NCI-H69 (cell line): ENCODE measurements around the gene ADGRV1.
"Not testable (repeated sequence)": the region's sequence is repeated elsewhere in the genome, so short reads cannot be mapped to it uniquely, and the experiment has no call there.

Experiments used
- DNase-seq: peaks from one replicate; lab custom pipeline; 2025; lab: John Stamatoyannopoulos, UW

The ADGRV1 gene

GRCh38 chr5:91030521-91031401 is 472.2 kb downstream of the ADGRV1 start:
- DNase-seq, result no peak

- no peak for DNase-seq
Observed at GRCh38 chr5:91031402-91031752, 472.8 kb downstream of the ADGRV1 start.

DNA sequence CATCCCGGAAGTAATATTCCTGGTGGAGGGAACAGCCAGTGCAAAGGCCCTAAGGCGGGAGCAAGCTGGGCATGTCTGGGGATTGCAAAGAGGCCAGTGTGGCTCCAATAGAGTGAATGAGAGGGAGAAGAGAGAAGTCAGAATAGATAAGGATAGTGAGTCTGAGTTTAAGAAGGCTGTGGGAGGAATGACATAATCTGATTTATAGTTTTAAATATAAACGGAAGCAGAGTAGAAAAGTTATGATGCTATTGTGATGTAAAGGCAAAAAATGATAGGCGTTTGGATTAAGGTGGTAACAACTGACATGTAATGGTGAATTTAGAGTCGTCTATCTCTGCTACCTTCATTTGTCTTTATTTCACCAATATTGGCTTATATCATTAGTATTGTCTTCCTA is 473.5 kb downstream of the ADGRV1 start:
- peak; percentile 26 for DNase-seq

DNA sequence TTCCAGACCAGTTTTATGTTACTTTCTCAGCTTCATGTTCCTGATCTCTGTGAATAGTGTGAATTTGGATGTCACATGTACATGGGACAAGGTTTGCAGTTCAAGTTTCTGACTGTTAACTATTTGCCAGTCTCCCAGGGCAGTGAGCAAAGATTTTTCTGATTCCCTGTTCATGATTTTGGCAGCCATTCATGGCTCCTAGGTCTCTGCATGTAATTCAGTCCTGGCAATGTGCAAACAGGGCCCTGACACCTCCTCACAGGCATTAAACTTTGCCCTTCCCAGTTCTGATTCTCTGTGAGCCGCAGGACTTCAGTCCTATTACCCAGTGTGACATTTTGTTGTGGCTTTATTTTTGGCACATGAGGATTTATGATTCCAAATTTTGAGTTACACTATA is 474.8 kb downstream of the ADGRV1 start:
- DNase-seq, result peak; percentile 65

- peak; percentile 95 for DNase-seq
Observed at GRCh38 chr5:91038180-91038808, 479.7 kb downstream of the ADGRV1 start.

DNA sequence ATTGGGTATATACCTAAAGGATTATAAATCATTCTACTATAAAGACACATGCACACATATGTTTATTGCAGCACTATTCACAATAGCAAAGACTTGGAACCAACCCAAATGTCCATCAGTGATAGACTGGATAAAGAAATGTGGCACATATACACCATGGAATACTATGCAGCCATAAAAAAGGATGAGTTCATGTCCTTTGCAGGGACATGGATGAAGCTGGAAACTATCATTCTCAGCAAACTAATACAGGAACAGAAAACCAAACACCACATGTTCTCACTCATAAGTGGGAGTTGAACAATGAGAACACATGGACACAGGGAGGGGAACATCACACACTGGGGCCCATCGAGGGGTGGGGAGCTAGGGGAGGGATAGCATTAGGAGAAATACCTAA is 482.5 kb downstream of the ADGRV1 start:
- DNase-seq, result not testable (repeated sequence)

DNA sequence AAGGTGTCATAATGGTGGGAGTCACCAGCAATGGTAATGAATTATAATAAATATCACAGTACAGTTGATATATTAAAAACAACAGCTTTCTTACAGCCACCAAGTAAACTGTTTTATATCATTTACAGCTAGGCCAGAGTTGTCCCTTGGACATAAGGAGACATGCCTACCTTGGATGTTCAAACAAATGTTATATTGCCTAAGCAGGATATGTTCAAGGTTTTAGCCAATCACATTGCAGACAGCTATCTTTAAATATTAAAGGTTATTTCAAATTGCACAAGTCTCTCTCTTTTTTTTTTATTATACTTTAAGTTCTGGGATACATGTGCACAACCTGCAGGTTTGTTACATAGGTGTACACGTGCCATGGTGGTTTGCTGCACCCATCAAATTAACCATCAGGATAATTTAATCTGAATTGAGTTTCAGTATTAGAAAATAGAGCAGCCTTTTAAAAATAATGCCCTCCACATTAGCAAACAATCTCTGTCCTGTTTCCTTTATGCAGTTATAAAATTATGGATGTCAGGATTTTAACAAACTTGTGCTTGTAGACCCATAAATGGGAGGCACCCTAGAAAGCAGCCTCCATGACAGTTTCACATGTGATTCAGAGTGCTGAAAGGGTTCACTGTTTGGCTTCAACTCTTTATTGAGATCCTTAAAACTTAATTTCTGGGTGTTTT is 483.8 kb downstream of the ADGRV1 start:
- no peak for DNase-seq

DNA sequence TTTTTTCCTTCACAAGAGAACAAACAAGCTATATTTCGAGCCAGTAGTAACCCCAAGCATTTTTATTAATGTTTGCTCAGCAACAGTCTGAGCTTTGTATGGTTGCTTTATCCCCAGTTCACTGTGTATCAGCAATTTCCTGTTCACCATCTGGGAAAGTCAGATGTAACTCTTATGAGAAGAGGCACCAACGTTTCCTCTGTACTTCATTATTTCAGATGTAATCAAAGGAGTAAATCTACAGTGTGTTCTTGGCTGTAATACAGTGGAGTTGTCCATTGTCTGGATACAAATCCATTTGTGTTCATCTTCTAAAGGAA is 484.3 kb downstream of the ADGRV1 start:
- DNase-seq, result peak; percentile 63

DNA sequence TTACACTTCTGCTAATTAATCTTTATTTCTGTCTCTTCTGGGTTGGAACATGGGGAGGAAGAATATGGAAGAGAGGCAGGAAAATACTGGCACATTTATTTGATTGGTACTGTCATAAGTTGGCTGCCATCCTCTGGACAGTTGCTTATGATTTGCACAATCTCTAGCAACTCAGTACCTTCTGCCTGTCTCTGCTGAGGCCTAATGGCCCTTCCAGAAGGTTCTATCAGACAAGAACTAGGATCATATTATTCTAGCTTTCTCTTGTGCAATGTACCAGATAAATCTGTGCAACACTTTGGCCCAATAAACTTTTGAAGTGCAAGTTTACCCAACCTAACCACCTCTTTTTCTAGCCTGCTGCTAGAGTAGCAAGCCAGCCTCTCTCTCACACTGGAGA is 489.5 kb downstream of the ADGRV1 start:
- DNase-seq, result no peak

DNA sequence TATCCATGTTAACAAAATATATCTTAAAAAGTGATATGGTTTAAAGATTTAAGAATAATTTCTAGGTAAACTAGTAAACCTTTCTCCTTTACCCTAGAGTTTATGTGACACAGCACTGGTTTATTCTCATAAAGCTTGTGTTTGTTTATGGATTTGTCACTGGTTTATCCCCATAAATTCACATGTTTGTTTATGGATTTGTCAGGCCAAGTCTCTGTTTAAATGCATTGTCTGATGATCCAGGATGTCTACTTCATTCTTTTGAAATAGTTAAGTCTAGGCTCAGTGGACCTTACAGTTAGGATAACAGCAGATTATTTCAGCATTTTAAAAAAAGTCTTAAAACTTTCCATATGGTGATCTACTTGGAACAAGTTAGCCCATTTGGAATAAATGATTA is 490.5 kb downstream of the ADGRV1 start:
- no peak for DNase-seq

DNA sequence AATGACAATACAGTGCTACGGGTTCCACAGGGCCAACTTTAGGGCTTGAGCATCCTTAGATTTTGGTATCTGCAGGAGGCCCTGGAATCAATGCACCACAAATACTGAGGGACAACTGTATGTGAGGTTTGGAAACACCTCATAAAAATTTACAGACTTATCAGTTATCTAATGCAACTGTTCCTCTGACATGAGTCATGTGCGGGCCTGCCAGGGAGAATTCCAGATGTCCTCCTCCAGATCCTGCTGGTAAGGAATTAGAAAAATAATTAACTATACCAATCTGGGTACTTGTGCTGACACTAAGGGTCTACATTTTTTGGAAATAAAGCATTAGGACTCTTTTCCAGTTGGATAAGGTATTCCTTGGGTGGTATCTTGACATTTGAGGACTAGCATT is 491.2 kb downstream of the ADGRV1 start:
- DNase-seq, result no peak

DNA sequence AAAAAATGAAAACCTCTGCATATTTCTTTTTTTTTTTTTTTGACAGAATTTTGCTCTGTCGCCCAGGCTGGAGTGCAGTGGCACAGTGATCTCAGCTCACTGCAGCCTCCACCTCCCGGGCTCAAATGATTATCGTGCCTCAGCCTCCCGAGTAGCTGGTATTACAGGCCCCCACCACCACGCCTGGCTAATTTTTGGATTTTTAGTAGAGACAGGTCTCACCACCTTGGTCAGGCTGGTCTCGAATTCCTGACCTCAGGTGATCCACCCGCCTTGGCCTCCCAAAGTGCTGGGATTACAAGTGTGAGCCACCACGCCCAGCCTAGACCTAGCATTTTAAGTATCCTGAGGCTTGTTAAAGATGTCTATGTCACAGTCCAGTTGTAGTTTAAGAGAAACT is 493.8 kb downstream of the ADGRV1 start:
- DNase-seq, result not testable (repeated sequence)

GRCh38 chr5:91052977-91053740 is 494.6 kb downstream of the ADGRV1 start:
- DNase-seq, result peak; percentile 18

- no peak for DNase-seq
Observed at GRCh38 chr5:91053741-91054025, 495.1 kb downstream of the ADGRV1 start.

- DNase-seq, result no peak
Observed at GRCh38 chr5:91058155-91058554, 499.6 kb downstream of the ADGRV1 start.

DNA sequence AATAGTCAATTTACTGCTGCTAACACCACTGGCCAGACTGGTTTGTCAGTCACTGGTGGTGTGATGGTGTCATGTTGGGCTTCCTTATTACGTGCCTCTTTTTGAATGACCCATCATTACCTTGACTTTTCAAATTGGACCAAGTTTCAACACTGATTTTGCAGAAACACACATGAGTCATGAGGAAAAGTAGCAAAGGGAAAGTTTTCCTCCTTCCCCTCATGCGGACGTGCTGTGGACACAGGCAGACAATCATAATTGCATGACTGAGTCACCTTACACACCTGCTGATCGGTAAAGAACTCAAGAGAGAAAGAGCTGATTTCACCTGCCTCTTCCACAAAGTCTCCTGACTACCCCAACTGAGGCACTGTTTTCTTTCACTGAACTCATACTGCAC is 500.0 kb downstream of the ADGRV1 start:
- peak; percentile 59 for DNase-seq

DNA sequence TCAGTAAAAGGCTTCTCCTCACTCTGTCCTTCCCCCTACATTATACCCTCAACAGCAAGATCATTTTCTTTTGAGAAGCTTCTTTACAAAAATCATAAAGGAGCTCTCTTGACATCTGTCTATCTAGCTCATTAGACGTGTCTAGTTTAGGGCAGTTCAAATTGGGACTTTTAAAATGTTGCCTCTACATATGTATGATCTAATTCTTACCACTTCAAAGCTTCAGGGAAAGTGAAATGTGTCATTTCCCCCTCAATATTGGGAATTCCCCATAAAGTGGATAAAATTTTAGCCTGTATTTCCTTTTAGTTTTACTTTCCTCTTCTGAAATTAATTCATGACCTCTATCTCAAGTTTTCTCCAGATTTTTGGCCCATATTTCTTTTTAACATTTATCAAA is 500.8 kb downstream of the ADGRV1 start:
- no peak for DNase-seq

DNA sequence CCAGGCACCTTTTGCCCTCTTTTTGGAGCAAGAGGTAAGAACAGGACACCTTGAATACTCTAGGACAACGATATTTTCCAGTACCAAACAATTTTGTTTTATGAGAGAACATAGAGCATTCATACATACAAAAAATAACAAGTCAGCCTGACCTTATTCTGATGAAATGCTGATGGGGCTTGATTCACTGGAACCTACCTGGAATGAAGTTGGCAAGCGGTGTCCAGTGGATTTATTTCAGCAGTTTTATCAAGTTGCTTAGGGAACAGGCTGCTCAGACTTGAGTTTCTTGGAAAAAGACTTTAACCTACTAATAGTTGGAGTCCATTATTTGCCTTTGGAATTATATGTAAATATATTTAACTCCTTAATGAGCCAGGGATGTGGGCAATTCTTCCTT is 502.5 kb downstream of the ADGRV1 start:
- no peak for DNase-seq

DNA sequence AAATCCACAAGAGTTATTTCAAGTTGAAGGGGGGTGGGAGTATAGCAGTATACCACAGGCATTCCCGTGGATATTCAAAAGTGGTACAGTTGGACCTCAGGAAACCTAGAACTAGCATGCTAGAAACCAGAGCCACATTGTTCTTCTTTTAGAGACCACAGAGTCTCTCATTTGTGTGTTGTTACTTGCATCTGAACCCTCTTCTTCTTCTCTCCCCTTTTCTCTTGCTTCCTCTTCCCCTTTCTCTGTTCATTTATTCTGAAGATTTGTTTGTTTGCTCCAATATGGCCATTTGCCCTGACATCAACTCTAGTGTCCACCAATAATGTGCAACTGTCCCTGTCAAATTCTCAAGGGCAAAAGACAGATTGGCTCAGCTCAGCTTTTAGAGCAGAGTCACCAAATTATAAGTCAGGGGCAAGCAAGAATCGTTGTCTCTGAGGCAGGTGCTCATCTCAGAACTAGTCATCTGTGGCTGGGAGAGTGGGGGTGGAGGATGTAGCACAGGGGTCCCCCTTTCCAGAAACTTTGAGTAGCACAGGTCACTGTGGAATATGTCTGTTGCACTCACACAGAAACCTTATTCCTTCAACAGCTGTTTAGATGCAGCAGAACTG is 503.5 kb downstream of the ADGRV1 start:
- DNase-seq, result no peak

DNA sequence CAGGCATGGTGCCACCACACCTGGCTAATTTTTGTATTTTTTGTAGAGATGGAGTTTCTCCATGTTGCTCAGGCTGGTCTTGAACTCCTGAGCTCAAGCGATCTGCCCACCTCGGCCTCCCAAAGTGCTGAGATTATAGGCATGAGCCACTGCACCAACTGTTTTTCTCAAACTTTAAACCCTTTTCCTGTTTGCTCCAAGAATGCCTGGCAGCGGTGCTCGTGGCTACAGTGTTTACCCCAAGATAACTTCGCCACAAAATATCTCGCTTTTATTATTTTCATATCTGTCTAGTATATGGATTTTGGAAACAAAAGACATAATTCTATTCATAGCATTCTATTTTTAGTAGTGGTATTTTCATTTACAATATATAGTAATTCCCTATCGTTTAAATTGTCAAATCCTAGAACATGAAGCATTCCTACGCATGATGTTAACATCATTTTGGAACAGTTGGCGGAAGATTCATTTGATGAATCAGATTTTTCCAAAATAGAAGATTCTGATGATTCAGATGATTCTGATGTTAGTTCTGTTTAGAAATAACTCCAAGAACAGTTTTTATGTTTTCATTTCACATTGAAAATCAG is 504.6 kb downstream of the ADGRV1 start:
- not testable (repeated sequence) for DNase-seq

- DNase-seq, result no peak
Observed at GRCh38 chr5:91065496-91065895, 506.9 kb downstream of the ADGRV1 start.

DNA sequence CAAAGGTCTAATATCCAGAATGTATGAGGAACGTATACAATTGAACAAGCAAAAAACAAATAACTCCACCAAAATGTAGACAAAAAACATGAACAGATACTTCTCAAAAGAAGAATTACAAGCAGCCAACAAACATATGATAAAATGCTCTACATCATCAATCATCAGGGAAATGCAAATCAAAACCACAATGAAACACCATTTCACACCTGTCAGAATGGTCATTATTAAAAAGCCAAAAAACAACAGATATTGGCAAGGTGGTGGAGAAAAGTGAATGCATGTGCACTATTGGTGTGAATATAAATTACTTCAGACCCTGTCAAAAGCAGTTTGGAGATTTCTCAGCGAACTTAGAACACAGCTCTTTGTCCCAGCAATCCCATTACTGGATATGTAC is 510.8 kb downstream of the ADGRV1 start:
- DNase-seq, result no peak
